H54 (cell line): Measurements from ENCODE around the gene AKAP13.
"Not testable (repeated sequence)": the region's sequence is repeated elsewhere in the genome, so short reads cannot be mapped to it uniquely, and the experiment has no call there.

Experiments used
- DNase-seq: peaks from one replicate; pipeline ENCODE4 v3.0.0; 2011; ENCODE audit warnings: low spot score, mixed read lengths; ENCODE audit not compliant: insufficient read length
- FAIRE-seq: peaks from 3 replicates; lab custom pipeline; 2011; peaks lifted over from hg19 to GRCh38; lab: Jason Lieb, UNC
- POLR2A ChIP-seq: IDR thresholded peaks from 2 replicates; pipeline ENCODE4 v1.6.1; 2011; ENCODE audit warnings: low read depth, mild to moderate bottlenecking, low read length

The AKAP13 gene

GRCh38 chr15:85347264-85348047, 32.9 kb upstream of the AKAP13 start:
- FAIRE-seq, DNase-seq: not testable (repeated sequence)

DNA sequence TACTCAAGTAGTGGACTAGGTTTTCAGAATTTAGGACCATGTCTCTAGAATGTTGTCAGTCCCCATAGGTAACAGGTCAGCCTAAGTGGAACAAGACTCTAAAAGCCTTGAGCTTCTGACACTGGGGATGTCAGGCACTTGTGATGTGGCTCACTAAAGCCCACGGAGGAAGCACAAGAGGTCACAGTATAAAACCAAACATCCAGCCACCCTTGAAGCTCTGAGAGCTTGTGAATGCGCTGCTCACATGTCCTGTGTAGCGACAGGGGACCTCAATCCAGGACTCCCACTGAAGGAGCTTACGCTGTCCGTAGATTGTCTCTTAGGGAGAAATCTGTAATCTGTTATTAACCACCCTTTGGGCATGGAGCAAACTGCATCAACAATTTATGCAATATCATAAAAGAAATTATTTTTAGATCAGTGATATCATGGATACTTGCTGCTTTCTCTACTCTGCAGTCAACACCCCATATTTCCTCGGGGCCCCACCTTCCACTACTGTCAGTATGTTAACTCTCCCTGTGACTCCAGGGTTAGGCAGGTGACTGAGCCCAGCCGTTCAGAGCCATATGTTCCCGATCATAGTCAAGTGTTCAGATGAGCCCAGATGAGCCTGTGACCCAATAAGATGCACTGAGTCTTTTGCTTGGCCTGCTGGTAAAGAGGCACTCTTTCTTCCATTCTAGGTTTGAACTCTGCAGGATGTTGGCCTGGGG, 32.2 kb upstream of the AKAP13 start:
- FAIRE-seq, DNase-seq: not testable (repeated sequence)

DNA sequence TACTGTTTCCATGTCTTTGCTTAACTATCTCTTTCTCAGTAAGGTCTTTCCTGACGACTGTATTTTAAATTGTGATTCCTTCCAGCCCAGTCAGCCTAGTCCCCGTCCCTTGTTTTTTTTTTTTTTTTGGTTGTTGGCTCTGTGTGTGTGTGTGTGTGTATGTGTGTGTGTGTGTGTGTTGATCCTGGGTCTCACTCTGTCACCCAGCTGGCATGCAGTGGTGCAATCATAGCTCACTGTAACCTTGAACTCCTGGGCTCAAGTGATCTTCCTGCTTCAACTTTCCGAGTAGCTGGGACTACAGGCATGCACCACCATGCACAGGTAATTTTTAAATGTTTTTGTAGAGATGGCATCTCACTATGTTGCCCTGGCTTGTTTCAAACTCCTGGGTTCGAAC, 31.3 kb upstream of the AKAP13 start:
- DNase-seq, FAIRE-seq: not testable (repeated sequence)

- DNase-seq (no peak), FAIRE-seq (no peak)
- no peak for TF ChIP-seq POLR2A
Measured at GRCh38 chr15:85350395-85350794, 30.0 kb upstream of the AKAP13 start.

- DNase-seq, FAIRE-seq: not testable (repeated sequence)
Measured at GRCh38 chr15:85351501-85351900, 28.9 kb upstream of the AKAP13 start.

- DNase-seq (no peak), FAIRE-seq (no peak)
- no peak for TF ChIP-seq POLR2A
Measured at GRCh38 chr15:85351965-85352364, 28.4 kb upstream of the AKAP13 start.

DNA sequence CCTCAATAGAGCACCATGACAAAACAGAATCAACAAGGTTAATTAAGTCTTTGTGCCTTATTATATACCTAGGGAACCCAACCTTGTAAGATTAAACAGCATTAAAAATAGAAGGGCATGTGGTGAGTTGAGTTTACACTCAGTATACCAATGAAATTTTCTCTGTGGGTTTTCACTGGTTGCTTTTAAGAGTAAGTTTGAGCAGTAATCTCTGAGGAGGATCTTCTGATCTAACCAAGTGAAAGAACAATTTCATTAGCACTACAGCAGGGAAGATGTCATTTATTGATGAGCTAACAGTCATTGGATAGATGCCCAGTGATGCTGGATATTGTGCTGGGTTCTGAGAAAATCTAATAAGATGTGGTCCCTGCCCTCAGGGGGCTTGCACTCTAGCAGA, 26.9 kb upstream of the AKAP13 start:
- FAIRE-seq, result no peak
- no peak for TF ChIP-seq POLR2A

GRCh38 chr15:85354461-85354860, 25.9 kb upstream of the AKAP13 start:
- TF ChIP-seq POLR2A, result no peak
- FAIRE-seq, result no peak
- DNase-seq, result no peak

More for the DNA sequence above, 26.9 kb upstream of the AKAP13 start:
- DNase-seq, result no peak

GRCh38 chr15:85354948-85355347, 25.5 kb upstream of the AKAP13 start:
- no peak for FAIRE-seq
- TF ChIP-seq POLR2A, result no peak
- no peak for DNase-seq

GRCh38 chr15:85356276-85356675, 24.1 kb upstream of the AKAP13 start:
- DNase-seq (no peak), FAIRE-seq (no peak)
- TF ChIP-seq POLR2A, result no peak

DNA sequence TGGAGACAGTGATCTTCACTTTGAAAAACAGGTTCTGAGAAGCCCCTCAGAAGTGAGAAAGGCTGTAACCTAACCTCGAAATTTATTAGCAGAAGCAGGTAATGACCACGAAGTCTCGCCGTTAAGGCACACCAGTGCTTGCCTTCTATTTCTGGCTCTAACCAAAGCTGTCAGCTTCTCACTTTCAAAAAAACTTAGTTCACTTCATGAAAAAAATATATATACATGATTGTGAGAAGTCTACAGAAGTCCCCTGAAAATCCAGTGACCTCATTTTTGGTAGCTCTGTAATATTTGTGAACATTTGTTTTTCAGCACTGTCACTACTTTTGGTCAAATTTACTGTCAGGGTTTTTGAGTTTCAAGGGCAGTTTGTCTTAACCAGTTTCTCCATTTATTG, 19.1 kb upstream of the AKAP13 start:
- FAIRE-seq (no peak), DNase-seq (no peak)
- no peak for TF ChIP-seq POLR2A

DNA sequence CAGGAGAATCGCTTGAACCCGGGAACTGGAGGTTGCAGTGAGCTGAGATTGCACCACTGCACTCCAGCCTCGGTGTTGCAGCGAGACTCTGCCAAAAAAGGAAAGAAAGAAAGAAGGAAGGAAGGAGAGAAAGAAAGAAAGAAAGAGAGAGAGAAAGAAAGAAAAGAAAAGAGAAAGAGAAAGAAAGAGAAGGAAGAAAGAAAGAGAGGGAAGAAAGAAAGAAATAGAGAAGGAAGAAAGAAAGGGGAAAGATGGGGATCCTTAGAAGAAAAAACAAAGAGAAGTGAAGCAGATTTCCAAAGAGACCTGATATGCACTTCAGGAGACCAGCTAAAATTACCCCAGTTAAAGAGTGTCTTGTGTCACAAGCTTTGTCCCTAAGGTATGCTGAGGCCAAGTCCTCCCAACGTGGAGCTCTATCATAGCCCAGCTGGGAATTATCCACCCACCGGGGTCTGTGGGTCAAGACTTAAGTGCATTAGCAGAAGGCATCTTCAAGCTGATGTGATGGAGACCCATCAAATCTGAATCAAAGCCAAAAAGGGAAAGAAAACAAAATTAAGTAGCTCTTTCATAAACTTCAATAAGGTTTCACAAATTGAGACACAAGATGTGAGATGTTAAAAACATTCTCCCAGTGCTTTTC, 17.8 kb upstream of the AKAP13 start:
- FAIRE-seq (no peak), DNase-seq (no peak)
- no peak for TF ChIP-seq POLR2A

DNA sequence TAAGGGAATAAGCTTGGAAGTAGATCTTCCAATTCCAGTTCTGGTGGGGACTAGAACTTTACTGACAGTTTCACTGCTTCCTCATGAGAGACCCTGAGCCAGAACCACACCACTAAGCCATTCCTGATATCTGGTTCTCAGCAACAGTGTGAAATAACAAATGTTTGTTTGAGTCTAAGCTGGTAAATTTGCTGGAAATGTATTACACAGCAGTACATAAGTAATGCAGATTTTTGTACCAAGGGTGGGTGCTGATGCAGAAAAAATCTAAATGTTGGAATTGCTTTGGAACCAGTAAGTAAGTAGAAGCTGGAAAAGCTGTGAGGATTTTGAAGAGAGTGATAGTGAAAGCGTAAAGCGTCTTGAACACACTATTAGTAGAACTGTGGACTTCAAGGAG, 14.4 kb upstream of the AKAP13 start:
- no peak for FAIRE-seq

GRCh38 chr15:85367741-85368140, 12.7 kb upstream of the AKAP13 start:
- DNase-seq, result no peak
- TF ChIP-seq POLR2A, result no peak
- FAIRE-seq, result no peak

More for the DNA sequence above, 14.4 kb upstream of the AKAP13 start:
- no peak for TF ChIP-seq POLR2A
- no peak for DNase-seq
